Dendritic cell treated with granulocyte-macrophage colony-stimulating factor and Interleukin-4, amounts not matched to agents 40 ng/mL and 50 ng/mL, for 4 days (primary cell): ENCODE data around the gene UNC13D.
A peak's percentile ranks its signal among the peaks of the same experiment; 100 is the strongest.

ENCODE experiments used
- H3K27ac Mint-ChIP-seq: one replicate; pipeline ENCODE4 v1.8.0; 2022; ENCODE audit warnings: mild to moderate bottlenecking, mixed read lengths
- H3K27me3 Mint-ChIP-seq: one replicate; pipeline ENCODE4 v1.8.0; 2022; ENCODE audit warnings: mild to moderate bottlenecking, mixed read lengths
- H3K36me3 Mint-ChIP-seq: one replicate; pipeline ENCODE4 v1.8.0; 2022; ENCODE audit warnings: low read depth, mixed read lengths
- H3K4me1 Mint-ChIP-seq: one replicate; pipeline ENCODE4 v1.8.0; 2022; ENCODE audit warnings: low read depth, mixed read lengths
- H3K4me3 Mint-ChIP-seq: one replicate; pipeline ENCODE4 v1.8.0; 2022; ENCODE audit warnings: mild to moderate bottlenecking, moderate library complexity, mixed read lengths
- H3K9me3 Mint-ChIP-seq: one replicate; pipeline ENCODE4 v1.8.0; 2022; ENCODE audit warnings: mixed read lengths
- intact Hi-C: fragments of 100-400 bp; cut with micrococcal nuclease; formaldehyde crosslinking; loops from one replicate; pipeline ENCODE4 v1.15.0; 2022

The UNC13D gene

GRCh38 chr17:75839942-75840798 is 4.0 kb downstream of the UNC13D start:
- H3K4me1 Mint-ChIP-seq = peaks cover 20% of the 10 kb centered on the region
- H3K9me3 Mint-ChIP-seq = no peaks in the 10 kb centered on the region
- H3K36me3 Mint-ChIP-seq = peaks cover 86% of the 10 kb centered on the region
- no peak overlapping the region for H3K4me3 Mint-ChIP-seq
- intact Hi-C loops = no loop called here
- H3K27ac Mint-ChIP-seq = no peak overlapping the region
- no peaks in the 10 kb centered on the region for H3K27me3 Mint-ChIP-seq

- intact Hi-C loops = no loop called here
- Mint-ChIP-seq H3K4me3 (no peak overlapping the region), H3K36me3 (peaks cover 94% of the 10 kb centered on the region), H3K27ac (no peak overlapping the region), H3K27me3 (no peaks in the 10 kb centered on the region), H3K9me3 (no peaks in the 10 kb centered on the region), H3K4me1 (peaks cover 33% of the 10 kb centered on the region)
Measured at GRCh38 chr17:75838410-75838809, 5.8 kb downstream of the UNC13D start.

DNA sequence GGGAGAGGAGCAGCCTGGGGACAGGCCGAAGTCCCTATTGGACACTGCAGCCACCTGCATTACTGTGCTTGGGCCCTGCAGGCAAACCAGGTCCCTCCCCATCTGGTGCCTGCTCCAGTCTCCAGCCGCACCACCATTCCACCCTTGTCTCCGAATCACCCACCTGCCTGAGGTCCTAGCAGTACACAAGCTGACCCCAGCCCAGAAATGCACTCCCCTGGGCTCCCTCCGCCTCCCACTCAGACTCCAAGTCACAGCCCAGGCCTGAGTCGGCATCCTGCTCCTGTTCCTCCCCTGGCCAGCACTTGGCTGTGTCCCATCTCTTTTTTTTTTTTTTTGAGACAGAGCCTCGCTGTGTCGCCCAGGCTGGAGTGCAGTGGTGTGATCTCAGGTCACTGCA is 6.3 kb downstream of the UNC13D start:
- Mint-ChIP-seq H3K4me1 (peaks cover 33% of the 10 kb centered on the region), H3K36me3 (peaks cover 94% of the 10 kb centered on the region), H3K27ac (peak overlapping the region; percentile 7), H3K27me3 (no peaks in the 10 kb centered on the region), H3K9me3 (no peaks in the 10 kb centered on the region), H3K4me3 (no peak overlapping the region)
- intact Hi-C loops = no loop called here

DNA sequence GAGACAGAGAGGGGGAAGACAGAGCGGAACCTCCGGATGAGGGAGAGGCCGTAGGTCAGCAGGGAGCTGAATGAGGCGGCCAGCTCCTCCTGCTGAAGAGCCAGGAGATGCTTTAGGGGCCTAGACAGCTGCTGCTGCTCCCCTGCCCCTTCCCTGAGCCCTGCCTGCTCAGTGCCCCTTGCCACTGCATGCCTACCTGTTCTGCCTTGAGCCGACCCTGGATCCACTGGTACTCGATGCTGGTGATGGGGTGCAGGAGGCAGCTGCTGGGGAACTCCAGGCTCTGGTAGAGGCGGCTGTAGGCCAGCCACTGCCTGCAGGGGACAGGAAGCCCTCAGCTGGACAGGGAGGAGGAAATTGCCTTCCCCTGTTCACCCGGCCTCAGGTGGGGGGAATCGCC is 7.6 kb downstream of the UNC13D start:
- no peaks in the 10 kb centered on the region for H3K27me3 Mint-ChIP-seq
- peaks cover 95% of the 10 kb centered on the region for H3K36me3 Mint-ChIP-seq
- intact Hi-C loops = no loop called here
- H3K4me3 Mint-ChIP-seq = no peak overlapping the region
- H3K9me3 Mint-ChIP-seq = no peaks in the 10 kb centered on the region
- no peak overlapping the region for H3K27ac Mint-ChIP-seq
- peaks cover 36% of the 10 kb centered on the region for H3K4me1 Mint-ChIP-seq

- no peak overlapping the region for H3K27ac Mint-ChIP-seq
- H3K4me3 Mint-ChIP-seq = no peak overlapping the region
- intact Hi-C loops = no loop called here
- H3K9me3 Mint-ChIP-seq = no peaks in the 10 kb centered on the region
- H3K4me1 Mint-ChIP-seq = peaks cover 46% of the 10 kb centered on the region
- no peaks in the 10 kb centered on the region for H3K27me3 Mint-ChIP-seq
- peaks cover 99% of the 10 kb centered on the region for H3K36me3 Mint-ChIP-seq
Measured at GRCh38 chr17:75835654-75835987, 8.6 kb downstream of the UNC13D start.

- Mint-ChIP-seq H3K27ac (peak overlapping the region; percentile 8), H3K9me3 (no peaks in the 10 kb centered on the region), H3K27me3 (no peaks in the 10 kb centered on the region)
Measured at GRCh38 chr17:75834928-75835653, 9.1 kb downstream of the UNC13D start.

GRCh38 chr17:75834279-75834920 is 9.8 kb downstream of the UNC13D start:
- Mint-ChIP-seq H3K27ac (peak overlapping the region; percentile 14), H3K4me1 (peaks cover 49% of the 10 kb centered on the region), H3K9me3 (no peaks in the 10 kb centered on the region), H3K27me3 (no peaks in the 10 kb centered on the region), H3K4me3 (no peak overlapping the region), H3K36me3 (peaks cover 99% of the 10 kb centered on the region)
- intact Hi-C loops = loop anchor here (5.0 kb wide), 1 partner anchor 72 kb away; no protein-coding TSS in a partner anchor

More at GRCh38 chr17:75834928-75835653, 9.1 kb downstream of the UNC13D start:
- H3K4me3 Mint-ChIP-seq = no peak overlapping the region
- intact Hi-C loops = loop anchor here (5.0 kb wide), 1 partner anchor 73 kb away; no protein-coding TSS in a partner anchor
- peaks cover 49% of the 10 kb centered on the region for H3K4me1 Mint-ChIP-seq
- H3K36me3 Mint-ChIP-seq = peaks cover 99% of the 10 kb centered on the region

- H3K9me3 Mint-ChIP-seq = no peaks in the 10 kb centered on the region
- H3K27ac Mint-ChIP-seq = peak overlapping the region; percentile 84
- no peaks in the 10 kb centered on the region for H3K27me3 Mint-ChIP-seq
- H3K4me1 Mint-ChIP-seq = peaks cover 49% of the 10 kb centered on the region
- H3K36me3 Mint-ChIP-seq = peaks cover 99% of the 10 kb centered on the region
- no peak overlapping the region for H3K4me3 Mint-ChIP-seq
- intact Hi-C loops = loop anchor here (5.0 kb wide), 1 partner anchor 71 kb away; no protein-coding TSS in a partner anchor
Measured at GRCh38 chr17:75832652-75833400, 11.4 kb downstream of the UNC13D start.

GRCh38 chr17:75832164-75832651 is 12.0 kb downstream of the UNC13D start:
- Mint-ChIP-seq H3K9me3 (no peaks in the 10 kb centered on the region), H3K27ac (peak overlapping the region; percentile 84), H3K27me3 (no peaks in the 10 kb centered on the region), H3K4me3 (peak overlapping the region; percentile 2), H3K36me3 (peaks cover 99% of the 10 kb centered on the region), H3K4me1 (peaks cover 49% of the 10 kb centered on the region)
- intact Hi-C loops = loop anchor here (5.0 kb wide), 1 partner anchor 70 kb away; no protein-coding TSS in a partner anchor

GRCh38 chr17:75831032-75831571 is 13.1 kb downstream of the UNC13D start:
- H3K4me3 Mint-ChIP-seq = peak overlapping the region; percentile 39
- H3K27ac Mint-ChIP-seq = peak overlapping the region; percentile 84
- no peaks in the 10 kb centered on the region for H3K9me3 Mint-ChIP-seq
- H3K4me1 Mint-ChIP-seq = peaks cover 53% of the 10 kb centered on the region
- intact Hi-C loops = loop anchor here (5.0 kb wide), 1 partner anchor 69 kb away; no protein-coding TSS in a partner anchor
- H3K36me3 Mint-ChIP-seq = peaks cover 99% of the 10 kb centered on the region
- no peaks in the 10 kb centered on the region for H3K27me3 Mint-ChIP-seq

DNA sequence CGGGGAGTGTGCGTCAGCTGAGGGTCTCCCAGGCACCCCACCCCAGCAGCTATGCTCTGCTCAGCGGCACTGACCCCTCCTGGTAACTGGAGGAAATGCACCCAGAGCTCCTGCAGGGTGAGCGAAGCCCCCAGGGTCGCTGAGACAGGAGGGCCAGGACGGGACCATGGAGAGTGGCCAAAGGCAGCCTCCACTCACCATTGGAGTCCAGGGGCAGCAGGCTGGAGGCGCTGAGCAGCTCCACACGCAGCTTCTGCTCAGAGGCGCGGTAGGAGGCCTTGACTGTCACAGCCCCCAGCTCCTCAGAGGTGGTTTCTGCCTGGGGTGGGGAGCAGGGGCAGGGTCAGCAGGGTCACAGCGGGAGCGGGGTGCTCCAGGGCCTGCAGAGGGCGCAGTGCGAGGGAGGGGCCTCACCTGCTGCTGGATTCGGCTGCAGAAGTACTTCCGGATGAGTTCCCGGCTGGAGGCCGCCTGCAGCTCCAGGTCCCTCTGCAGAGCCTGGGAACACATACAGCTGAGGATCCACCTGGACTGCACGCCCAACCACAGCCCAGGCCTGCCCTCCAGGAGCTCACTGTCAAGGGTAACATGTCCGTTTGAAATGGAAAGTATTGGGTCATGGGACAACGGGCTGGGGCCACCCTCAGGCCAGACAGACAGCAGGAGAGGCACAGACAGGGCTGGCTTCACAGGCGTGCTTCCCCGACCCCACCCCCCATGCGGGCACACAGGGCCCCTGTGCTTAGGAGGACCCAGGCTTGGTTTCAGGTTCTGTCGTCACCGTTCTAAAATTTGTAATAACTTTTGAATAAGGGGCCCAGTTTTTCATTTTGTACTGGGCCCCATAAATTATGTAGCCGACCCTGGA is 13.8 kb downstream of the UNC13D start:
- H3K4me3 Mint-ChIP-seq = no peak overlapping the region
- no peaks in the 10 kb centered on the region for H3K27me3 Mint-ChIP-seq
- H3K36me3 Mint-ChIP-seq = peaks cover 99% of the 10 kb centered on the region
- peaks cover 53% of the 10 kb centered on the region for H3K4me1 Mint-ChIP-seq
- H3K27ac Mint-ChIP-seq = peak overlapping the region; percentile 84
- no peaks in the 10 kb centered on the region for H3K9me3 Mint-ChIP-seq
- intact Hi-C loops = loop anchor here (5.0 kb wide), 1 partner anchor 68 kb away; no protein-coding TSS in a partner anchor

DNA sequence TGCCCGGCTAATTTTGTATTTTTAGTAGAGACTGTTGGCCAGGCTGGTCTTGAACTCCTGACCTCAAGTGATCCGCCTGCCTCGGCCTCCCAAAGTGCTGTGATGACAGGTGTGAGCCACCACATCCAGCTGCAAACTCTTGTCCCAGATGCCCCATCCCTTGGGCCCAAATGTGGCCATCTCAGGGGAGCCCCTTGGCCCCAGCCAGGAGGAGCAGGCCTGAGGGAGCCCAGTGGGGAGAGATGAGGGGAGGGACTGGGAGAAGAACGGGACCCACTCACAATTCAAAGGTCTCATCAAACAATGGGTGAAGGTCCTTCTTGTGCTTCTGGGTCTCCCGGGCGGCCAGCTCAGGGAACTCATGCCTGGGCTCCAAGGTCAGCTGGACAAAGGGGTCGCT is 14.5 kb downstream of the UNC13D start:
- Mint-ChIP-seq H3K4me3 (no peak overlapping the region), H3K27me3 (no peaks in the 10 kb centered on the region), H3K9me3 (no peaks in the 10 kb centered on the region), H3K4me1 (peaks cover 48% of the 10 kb centered on the region), H3K36me3 (peaks cover 99% of the 10 kb centered on the region), H3K27ac (no peak overlapping the region)
- intact Hi-C loops = loop anchor here (5.0 kb wide), 1 partner anchor 67 kb away; no protein-coding TSS in a partner anchor
